Measurements from ENCODE around the gene RHBDF2. TPM values are rescaled to one million over a fixed set of nuclear protein-coding genes. Genes with fewer than 3 reads are reported as not detected.
"Not testable (repeated sequence)": the region's sequence is repeated elsewhere in the genome, so short reads cannot be mapped to it uniquely, and the experiment has no call there.

RHBDF2 gene
- total RNA-seq, 1 donor from 2014 or later: 97.1 TPM

DNA sequence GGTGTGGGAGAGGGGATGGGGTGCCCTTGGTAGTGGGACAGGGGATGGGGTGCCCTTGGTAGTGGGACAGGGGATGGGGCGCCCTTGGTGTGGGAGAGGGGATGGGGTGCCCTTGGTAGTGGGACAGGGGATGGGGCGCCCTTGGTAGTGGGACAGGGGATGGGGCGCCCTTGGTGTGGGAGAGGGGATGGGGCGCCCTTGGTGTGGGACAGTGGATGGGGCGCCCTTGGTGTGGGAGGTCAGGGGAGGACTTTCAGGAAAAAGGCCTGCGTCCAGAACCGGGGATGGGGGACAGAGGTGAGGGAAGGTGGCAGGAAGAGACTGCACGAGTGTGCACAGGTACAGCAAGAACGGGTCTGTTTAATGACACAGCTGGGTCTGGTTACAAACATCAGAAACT lies 25.8 kb upstream of the RHBDF2 start:
- intact Hi-C loops (cut with micrococcal nuclease): not testable (repeated sequence)

DNA sequence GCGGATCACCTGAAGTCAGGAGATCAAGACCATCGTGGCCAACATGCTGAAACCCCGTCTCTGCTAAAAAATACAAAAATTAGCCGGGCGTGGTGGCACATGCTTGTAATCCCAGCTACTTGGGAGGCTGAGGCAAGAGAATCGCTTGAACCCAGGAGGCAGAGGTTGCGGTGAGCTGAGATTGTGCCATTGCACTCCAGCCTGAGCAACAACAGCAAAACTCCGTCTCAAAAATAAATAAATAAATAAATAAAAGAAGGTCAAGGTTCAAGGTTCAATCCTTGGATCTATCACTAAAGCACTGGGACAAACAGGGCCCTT lies 24.2 kb upstream of the RHBDF2 start:
- intact Hi-C loops (cut with micrococcal nuclease): not testable (repeated sequence)

DNA sequence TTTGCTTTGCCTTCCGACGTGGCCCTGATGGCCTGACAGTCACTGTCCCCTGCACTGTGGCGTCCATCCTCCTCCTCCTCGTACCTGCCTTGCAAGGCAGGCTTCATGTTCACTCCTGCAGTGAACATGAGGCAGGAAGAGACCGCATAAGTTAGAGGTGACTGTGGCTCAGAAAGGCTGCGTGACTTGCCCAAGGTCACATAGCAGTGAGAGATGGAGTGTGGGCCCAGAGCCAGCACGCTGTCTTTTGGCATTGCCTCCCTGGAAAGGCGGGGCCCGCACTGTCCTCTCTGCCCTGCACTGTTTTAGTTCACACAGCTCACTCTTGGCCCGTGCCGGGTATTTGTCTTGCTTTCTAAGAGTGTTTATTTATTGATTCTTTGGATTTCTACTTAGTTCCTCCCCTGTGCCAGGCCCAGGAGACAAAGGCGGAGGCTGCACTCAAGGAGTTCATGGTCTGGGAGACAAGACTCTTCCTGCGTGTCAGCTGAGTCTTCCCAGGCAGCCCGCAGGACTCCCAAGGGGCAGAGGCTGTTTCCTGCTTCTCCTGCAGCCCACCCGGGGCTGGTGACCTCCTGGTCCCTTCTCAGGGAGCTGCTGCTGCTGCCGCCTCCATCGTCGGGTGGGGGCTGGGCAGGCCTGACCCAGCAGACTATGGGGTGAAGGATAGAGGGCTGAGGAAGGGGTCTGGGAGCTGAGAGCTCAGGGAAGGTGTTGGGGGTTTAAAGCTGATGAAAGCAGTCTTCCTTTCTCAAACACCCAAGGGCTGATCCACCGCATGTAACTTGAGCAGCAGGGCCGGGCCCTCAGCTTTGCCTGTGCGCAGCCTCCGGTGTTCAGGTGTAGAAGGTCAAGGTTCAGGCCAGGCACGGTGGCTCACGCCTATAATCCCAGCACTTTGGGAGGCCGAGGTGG lies 23.6 kb upstream of the RHBDF2 start:
- intact Hi-C loops (cut with micrococcal nuclease): no loop called here

DNA sequence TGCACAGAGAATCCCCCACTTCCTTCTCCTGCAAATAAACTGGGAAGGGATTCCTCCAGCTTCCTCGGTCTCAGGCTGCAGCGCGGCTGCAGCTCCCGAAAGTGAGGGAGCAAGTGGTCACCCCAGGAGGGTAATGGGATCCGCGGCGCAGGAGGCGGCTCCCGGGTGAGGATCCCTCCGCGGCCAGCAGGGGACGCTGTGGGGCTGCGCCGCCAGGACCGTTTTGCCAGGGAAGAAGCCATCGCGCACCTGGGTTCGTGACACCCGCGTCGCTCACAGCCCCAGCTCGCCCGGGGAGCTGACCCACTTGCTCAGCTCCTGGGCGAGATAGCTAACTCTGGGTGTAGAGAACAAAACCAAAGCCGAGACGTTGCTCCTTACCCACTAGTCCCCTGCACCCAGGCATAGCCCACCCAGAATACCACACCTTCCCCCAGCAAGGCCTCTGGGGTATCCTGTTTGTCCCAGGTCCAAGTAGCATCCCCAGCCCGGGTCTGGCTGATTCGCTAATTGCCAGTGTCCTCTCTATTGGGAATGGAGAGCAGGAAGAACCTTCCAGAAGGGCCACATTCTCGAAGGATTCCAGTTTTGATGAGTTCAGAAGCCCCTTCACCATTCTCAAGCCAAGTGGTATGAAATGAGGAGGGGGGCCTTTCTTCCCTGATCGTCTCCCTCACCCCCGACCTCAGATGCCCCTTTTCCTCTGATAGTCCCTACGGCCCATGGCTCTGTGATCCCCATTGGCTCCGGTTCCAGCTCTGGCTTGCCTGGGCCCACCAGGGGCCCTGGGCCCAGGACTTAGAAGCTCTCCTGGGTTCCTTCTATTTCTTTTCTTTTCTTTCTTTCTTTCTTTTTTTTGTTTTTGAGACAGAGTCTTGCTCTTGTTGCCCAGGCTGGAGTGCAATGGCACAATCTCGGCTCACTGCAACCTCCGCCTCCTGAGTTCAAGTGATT lies 22.1 kb upstream of the RHBDF2 start:
- intact Hi-C loops (cut with micrococcal nuclease): loop anchor here (1.0 to 2.0 kb wide), 7 partner anchors 8 to 192 kb away; partner anchors contain the start of gene ST6GALNAC2

DNA sequence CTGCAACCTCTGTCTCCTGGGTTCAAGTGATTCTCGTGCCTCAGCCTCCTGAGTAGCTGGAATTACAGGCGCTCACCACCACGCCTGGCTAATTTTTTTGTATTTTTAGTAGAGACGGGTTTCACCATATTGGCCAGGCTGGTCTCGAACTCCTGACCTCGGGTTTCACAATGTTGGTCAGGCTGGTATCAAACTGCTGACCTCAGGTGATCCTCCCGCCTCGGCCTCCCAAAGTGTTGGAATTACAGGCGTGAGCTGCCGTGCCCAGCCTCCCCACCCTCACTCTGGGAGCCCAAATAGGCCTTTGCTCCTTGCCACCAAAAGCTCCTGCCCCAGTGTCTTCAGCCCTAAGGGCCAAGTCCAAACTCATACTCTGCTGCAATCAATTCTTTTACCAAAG lies 20.5 kb upstream of the RHBDF2 start:
- intact Hi-C loops (cut with micrococcal nuclease): loop anchor here (2.0 kb wide), 2 partner anchors 35 to 63 kb away; partner anchors contain the start of gene ST6GALNAC2

DNA sequence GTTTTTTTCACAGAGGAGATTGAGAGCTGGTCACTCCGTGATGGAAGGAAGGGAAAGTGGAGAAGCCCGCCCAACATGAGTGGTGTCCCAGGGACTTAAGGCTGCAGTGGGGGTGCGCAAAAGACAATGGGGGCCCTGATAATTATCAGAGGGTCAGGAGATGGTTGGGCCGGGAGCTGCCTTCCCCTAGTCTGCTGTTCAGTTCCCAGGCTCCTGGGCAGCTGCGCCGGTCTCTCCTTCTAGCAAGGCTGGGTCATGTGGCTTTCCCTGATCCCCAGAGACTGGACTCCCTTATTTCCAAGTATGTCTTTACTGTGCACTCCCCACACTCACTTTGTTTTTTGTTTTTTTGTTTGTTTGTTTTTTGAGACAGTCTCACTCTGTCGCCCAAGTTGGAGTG lies 20.0 kb upstream of the RHBDF2 start:
- intact Hi-C loops (cut with micrococcal nuclease): no loop called here

DNA sequence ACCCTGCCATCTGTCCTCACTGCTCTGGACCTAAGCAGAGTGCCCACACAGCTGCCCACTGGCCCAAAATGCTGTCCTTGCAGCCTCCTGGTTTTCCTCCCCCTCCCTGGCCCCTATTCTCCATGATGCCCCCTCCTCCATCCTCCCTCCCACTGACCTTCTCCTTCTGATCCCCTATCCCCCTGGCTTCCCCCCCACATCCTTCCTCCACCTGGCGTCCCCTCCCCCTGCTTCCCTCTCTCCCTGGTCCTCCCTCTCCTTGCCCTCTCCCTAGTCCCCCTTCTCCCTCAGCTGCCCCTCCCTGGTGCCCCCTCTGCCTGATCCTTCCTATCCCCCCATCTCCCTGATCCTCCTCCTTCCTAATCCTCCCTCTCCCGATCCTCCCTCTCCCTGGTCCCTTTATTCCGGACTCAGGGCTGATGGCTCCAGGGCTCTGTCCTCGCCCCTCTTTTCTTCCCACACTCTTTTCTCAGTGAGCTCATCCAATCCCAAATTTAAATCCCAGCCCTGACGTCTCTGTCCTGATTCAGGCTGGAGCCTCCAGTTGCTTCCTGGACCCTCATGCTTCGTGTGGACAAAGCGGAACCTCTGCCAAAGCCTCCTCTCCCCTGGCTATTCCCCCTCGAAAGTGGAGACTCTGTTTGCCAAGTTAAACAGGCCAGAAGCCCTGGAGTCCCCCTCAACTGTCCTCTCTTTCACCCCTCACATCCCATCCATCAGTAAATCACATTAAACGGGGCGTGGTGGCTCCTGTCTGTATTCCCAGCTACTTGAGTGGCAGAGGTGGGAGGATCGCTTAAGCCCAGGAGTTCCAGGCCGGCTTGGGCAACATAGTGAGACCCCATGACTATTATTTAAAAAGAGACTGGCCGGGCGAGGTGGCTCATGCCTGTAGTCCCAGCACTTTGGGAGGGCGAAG lies 18.1 kb upstream of the RHBDF2 start:
- intact Hi-C loops (cut with micrococcal nuclease): loop anchor here (5.0 kb wide), 1 partner anchor 623 kb away; the partner anchor contains the start of gene SEC14L1

DNA sequence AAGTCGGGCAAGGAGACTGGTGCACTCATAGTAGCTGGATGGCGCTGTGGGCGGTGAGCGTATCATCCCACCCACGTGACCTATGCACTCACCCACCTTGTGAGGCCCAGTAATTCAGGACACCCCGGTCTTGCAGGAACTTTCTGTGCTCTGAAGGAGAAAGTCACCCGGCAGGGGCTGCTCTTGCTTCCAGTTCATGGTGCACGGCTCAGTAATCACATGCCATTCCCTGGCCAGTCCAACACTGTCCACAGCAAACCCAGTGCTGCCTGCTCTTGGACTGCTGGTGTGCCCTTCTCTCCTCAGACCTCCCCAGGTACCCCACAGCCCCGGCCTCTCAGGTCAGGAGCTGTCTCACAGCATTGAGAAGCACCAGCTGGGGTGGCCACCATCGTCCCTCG lies 16.4 kb upstream of the RHBDF2 start:
- intact Hi-C loops (cut with micrococcal nuclease): loop anchor here (5.0 kb wide), 1 partner anchor 625 kb away; the partner anchor contains the start of gene SEC14L1

DNA sequence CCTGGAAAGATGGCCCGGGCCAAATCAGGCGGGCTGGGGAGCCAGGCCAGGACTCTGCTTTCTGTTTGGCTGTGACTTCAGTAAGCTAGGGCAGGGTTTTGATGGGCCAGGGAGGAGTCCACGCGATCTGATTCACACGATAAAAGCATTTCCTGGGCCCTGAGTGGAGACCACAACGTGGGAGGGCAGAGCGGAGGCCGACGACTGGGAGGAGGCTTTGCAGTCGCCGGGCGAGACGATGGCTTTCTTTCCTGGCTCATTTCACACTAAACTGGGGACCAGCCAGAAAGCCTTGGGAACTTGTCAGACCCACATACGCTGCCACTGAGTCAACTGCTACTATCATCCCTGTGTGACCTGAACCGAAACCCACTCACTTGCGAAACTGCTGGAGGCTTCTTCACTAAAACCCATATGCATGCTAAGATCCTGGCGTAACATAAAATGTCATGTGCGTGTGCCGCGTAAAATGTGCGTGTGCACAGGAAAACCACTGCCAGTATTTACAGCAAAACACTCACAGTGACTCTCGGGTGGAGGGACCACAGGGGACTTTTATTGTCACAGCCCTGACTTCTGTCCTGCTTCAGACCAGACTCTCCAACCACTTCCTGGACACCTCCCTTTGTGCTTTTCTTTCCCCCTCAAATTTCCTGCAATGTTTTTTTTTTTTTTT lies 14.2 kb upstream of the RHBDF2 start:
- intact Hi-C loops (cut with micrococcal nuclease): loop anchor here (1.0 to 5.0 kb wide), 10 partner anchors 8 to 627 kb away; partner anchors contain the start of genes JMJD6, METTL23, RHBDF2 and SEC14L1

DNA sequence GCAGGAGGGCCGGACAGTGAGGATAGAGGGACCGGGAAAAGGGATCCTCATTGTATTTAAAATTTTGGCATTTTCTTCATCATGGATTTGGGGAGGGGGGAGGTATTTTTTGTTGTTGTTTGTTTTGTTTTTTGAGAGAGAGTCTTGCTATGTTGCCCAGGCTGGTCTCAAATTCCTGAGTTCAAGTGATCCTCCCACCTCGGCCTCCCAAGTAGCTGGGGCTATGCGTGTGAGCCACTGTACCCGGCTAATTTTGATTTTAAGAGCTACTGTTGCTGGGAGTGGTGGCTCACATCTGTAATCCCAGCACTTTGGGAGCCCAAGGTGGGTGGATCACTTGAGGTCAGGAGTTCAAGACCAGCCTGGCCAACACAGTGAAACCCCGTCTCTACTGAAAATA lies 13.1 kb upstream of the RHBDF2 start:
- intact Hi-C loops (cut with micrococcal nuclease): loop anchor here (2.0 kb wide), 1 partner anchor 200 kb away; no protein-coding TSS in a partner anchor

DNA sequence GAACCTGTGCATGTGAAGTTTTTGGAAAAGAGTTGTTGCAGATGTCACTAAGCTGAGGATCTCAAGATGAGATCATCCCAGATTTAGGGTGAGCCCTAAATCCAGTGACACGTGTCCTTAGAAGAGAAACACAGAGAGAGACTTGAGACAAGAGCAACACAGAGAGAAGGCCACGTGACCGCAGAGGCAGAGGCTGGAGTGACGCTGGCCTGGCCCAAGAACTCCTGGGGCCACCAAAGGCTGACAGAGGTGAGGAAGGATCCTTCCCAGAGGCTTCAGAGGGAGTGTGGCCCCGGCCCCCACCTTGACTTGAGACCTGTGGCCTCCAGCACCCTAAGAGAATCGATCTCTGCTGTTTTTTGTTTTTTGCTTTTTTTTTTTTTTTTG lies 12.1 kb upstream of the RHBDF2 start:
- intact Hi-C loops (cut with micrococcal nuclease): no loop called here

DNA sequence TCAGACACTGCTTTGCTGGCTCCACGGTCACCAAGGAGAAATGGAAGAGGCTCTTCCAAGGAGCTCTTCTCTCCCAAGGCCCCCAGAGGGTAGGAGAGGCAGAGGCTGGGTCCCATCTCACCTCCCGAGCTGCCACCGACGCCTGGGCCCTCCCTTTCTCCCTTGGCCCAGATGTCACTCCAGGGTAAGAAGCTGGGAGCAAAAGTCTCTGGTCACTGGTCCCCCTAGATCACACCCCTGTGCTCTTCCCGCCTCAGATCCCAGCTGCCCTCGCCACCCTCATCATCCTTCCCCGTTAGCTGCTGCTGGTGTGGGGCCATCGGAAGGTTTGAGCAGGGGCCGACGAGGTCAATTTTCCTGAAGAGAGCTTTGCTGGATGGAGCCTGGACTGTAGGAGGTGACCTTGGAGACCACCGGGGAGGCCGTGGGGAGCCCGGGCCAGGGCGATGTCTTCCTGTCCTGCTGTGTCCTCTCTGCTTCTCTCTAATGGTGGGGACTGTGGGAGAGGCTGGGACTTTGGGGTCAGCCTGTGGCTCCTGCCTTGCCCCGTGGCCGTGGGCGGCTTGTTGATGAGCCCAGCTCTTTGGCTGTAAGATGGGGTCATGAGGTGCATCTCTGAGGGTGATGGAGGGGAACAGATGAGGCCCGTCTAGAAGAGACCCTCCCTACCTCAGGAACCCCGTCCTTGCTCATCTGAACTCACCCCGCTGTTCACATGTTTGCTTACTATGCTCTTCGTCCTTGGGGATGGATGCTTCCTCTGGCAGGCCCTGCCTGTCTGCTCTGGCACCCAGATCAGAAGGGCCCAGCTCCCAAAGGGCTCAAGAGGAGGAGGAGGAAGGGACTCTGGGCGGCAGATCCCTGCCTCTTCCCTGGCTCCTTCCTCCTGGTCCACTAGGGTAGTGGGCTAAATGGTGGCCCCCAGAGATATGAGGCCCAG lies 11.4 kb upstream of the RHBDF2 start:
- intact Hi-C loops (cut with micrococcal nuclease): no loop called here

DNA sequence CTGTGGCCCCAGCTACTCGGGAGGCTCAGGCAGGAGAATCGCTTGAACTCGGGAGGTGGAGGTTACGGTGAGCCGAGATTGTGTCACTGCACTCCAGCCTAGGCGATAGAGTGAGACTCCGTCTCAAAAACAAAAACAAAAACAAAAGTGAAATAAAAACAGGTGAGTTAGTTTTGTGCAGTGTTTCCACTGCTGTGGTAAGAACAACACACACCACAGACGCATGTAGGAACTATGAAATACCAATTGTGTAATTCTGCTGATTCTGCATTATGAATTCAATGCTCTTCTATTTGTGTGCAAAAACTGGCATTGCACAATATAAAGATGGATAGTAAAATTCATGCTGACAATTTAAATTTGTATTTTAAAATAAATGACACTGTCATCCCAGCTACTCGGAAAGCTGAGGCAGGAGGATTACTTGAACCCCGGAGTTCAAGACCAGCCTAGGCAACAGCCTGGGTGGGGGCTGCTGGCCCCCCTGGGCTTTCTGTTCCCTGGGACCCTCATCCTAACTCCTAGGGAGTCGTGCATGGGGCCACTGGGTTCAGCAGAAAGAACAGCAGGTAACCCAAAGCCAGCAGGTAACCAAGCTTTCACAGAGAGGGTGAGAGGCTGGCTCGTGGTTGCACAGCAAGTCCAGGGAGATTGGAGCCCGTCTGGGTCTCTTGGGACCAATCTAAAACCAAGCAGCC lies 10.6 kb upstream of the RHBDF2 start:
- intact Hi-C loops (cut with micrococcal nuclease): no loop called here

DNA sequence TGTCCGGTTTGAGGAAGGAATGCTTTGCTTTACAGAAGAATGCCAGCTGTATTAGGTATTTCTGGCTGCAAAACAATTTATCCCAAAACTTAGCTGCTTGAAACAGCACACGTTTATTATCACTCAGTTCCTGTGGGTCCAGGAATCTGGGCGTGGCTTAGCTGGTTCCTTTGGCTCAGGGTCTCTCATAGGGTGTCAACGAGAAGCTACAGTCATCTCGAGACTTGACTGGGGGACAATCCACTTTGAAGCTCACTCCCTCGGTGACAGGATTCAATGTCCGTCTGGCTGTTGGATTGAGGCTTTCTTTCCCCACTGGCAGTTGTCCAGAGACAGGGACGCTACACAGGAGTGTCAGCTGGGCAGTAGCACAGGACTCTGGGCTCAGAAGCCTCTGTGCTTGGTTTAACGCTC lies 9.6 kb upstream of the RHBDF2 start:
- intact Hi-C loops (cut with micrococcal nuclease): no loop called here

DNA sequence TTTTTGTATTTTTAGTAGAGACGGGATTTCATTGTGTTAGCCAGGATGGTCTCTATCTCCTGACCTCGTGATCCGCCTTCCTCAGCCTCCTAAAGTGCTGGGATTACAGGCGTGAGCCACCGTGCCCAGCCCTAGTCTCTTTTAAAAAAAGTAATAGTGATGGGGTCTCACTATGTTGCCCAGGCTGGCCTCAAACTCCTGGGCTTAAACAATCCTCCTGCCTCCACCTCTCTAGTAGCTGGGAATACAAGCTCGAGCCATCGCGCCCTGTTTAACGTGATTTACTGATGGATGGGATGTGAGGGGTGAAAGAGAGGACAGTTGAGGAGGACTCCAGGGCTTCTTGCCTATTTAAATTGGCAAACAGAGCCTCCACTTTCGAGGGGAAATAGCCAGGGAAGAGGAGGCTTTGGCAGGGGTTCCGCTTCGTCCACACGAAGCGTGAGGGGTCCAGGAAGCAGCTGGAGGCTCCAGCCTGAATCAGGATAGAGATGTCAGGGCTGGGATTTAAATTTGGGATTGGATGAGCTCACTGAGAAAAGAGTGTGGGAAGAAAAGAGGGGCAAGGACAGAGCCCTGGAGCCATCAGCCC lies 7.3 kb upstream of the RHBDF2 start:
- intact Hi-C loops (cut with micrococcal nuclease): loop anchor here (10.0 kb wide), 1 partner anchor 404 kb away; the partner anchor contains the start of gene EXOC7

DNA sequence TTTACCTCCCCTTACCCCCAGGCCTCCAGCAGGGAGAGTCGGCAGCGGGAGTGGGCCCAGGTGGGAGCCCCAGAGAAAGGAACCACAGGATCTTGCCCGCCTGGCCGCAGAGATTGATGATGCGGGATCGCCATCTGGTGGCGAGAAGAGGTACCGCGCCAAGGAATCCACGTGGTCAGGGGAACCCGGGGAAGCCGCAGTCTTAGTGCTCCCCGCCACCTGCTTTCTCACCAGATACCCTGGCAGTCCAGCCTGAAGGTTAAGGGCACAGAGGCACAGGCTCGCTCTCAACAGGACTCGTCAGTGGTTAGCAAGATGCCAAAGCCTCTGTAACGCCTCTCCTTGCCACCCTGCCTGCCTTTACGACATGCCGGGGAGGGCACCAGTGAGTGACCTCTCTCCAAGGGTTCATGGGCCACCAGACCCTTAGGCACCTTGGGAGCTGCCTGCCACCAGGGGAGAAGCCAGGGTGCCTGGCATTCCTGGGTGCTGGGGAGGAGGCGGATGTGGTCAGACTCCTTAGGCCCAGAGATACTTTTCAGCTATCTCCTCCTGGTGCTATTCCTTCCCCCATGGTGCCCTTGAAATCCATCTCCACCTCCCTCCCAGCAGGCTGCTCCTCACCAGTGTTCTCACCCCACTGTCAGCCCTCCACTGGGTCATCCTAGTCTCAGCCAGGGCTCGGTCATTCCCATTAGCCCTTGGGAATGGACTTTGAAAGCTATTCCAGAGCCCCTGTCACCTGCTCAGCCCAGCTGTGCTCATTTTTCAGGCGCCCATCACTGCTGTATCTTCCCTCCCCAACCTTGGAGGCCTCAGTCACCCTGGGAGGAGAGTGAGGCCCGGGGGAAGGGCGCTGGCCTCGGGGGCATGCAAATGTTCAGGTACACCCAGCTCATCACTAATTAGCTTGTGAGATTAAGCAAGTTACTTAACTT lies 5.5 kb upstream of the RHBDF2 start:
- intact Hi-C loops (cut with micrococcal nuclease): loop anchor here (1.0 to 10.0 kb wide), 6 partner anchors 40 to 402 kb away; partner anchors contain the start of gene EXOC7

DNA sequence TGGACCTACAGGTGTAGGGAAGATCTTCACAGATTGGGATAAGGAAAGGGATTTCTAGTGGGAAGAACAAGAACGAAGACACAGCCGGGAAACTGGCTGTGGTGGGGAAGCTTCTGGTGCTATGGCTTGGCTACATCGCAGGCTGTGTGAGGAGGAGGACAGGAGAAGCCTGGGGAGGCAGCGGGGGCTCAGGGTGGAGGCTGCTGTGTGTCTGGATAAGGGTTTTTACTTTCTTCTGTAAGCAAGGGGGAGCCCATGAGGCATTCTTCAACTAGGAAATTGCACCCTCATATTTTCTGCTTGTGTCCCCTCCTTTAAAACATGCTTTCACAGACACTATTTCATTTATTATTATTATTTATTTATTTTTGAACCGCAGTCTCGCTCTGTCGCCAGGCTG lies 2.9 kb upstream of the RHBDF2 start:
- intact Hi-C loops (cut with micrococcal nuclease): loop anchor here (10.0 kb wide), 1 partner anchor 399 kb away; the partner anchor contains the start of gene EXOC7
